ENCODE measurements around the gene DCUN1D1.
A peak's percentile ranks its signal among the peaks of the same experiment; 100 is the strongest.

The DCUN1D1 gene

GRCh38 chr3:182936918-182937285 is 43.4 kb downstream of the DCUN1D1 start:
- in situ Hi-C loops (cut with MboI; ENCODE audit: low sequenced_read_pairs), result no loop called here
- no peaks in the 10 kb centered on the region for H3K27me3 ChIP-seq (ENCODE audit: low read depth)
- no peaks in the 10 kb centered on the region for H3K36me3 ChIP-seq (replicated peaks)
- H3K4me3 ChIP-seq, result no peak overlapping the region
- H3K9me3 ChIP-seq, result no peaks in the 10 kb centered on the region
- peaks cover 13% of the 10 kb centered on the region for H3K4me1 ChIP-seq
- no peak for DNase-seq (ENCODE audit: low spot score in 2 of 2)

GRCh38 chr3:182936239-182936917 is 44.0 kb downstream of the DCUN1D1 start:
- in situ Hi-C loops (cut with MboI; ENCODE audit: low sequenced_read_pairs), result no loop called here
- Histone ChIP-seq H3K36me3 (replicated peaks) (no peaks in the 10 kb centered on the region), H3K9me3 (no peaks in the 10 kb centered on the region), H3K27me3 (ENCODE audit: low read depth) (no peaks in the 10 kb centered on the region), H3K4me3 (no peak overlapping the region), H3K4me1 (peaks cover 13% of the 10 kb centered on the region)
- DNase-seq (ENCODE audit: low spot score in 2 of 2), result no peak

GRCh38 chr3:182935803-182936202 is 44.5 kb downstream of the DCUN1D1 start:
- DNase-seq (ENCODE audit: low spot score in 2 of 2), result no peak
- in situ Hi-C loops (cut with MboI; ENCODE audit: low sequenced_read_pairs), result no loop called here
- Histone ChIP-seq H3K27me3 (ENCODE audit: low read depth) (no peaks in the 10 kb centered on the region), H3K36me3 (replicated peaks) (no peaks in the 10 kb centered on the region), H3K9me3 (no peaks in the 10 kb centered on the region), H3K4me1 (peaks cover 13% of the 10 kb centered on the region), H3K4me3 (no peak overlapping the region)

GRCh38 chr3:182925944-182926337 is 54.4 kb downstream of the DCUN1D1 start:
- no peaks in the 10 kb centered on the region for H3K4me1 ChIP-seq
- DNase-seq (ENCODE audit: low spot score in 2 of 2), result no peak
- no peaks in the 10 kb centered on the region for H3K27me3 ChIP-seq (ENCODE audit: low read depth)
- in situ Hi-C loops (cut with MboI; ENCODE audit: low sequenced_read_pairs), result no loop called here
- no peak overlapping the region for H3K4me3 ChIP-seq
- no peaks in the 10 kb centered on the region for H3K9me3 ChIP-seq
- no peaks in the 10 kb centered on the region; the same call in 1 of the 2 replicates for H3K36me3 ChIP-seq (replicated peaks)

GRCh38 chr3:182925330-182925943 is 54.9 kb downstream of the DCUN1D1 start:
- Histone ChIP-seq H3K4me3 (no peak overlapping the region), H3K36me3 (replicated peaks) (no peaks in the 10 kb centered on the region; the same call in 1 of the 2 replicates), H3K27me3 (ENCODE audit: low read depth) (no peaks in the 10 kb centered on the region), H3K4me1 (peaks cover 2% of the 10 kb centered on the region; the same call in 1 of the 2 replicates), H3K9me3 (no peaks in the 10 kb centered on the region)
- in situ Hi-C loops (cut with MboI; ENCODE audit: low sequenced_read_pairs), result no loop called here
- DNase-seq (ENCODE audit: low spot score in 2 of 2), result no peak

GRCh38 chr3:182921665-182922355 is 58.5 kb downstream of the DCUN1D1 start:
- H3K9me3 ChIP-seq, result no peaks in the 10 kb centered on the region
- no peaks in the 10 kb centered on the region; the same call in 1 of the 2 replicates for H3K36me3 ChIP-seq (replicated peaks)
- in situ Hi-C loops (cut with MboI; ENCODE audit: low sequenced_read_pairs), result no loop called here
- no peak for DNase-seq (ENCODE audit: low spot score in 2 of 2)
- H3K27me3 ChIP-seq (ENCODE audit: low read depth), result no peaks in the 10 kb centered on the region
- no peak overlapping the region for H3K4me3 ChIP-seq
- H3K4me1 ChIP-seq, result peaks cover 8% of the 10 kb centered on the region

- Histone ChIP-seq H3K9me3 (no peaks in the 10 kb centered on the region), H3K27me3 (ENCODE audit: low read depth) (no peaks in the 10 kb centered on the region), H3K4me3 (no peak overlapping the region), H3K4me1 (peaks cover 9% of the 10 kb centered on the region), H3K36me3 (replicated peaks) (no peaks in the 10 kb centered on the region; the same call in 1 of the 2 replicates)
- DNase-seq (ENCODE audit: low spot score in 2 of 2), result peak in 1 of 2 experiments; percentile 43
- in situ Hi-C loops (cut with MboI; ENCODE audit: low sequenced_read_pairs), result no loop called here
Measured at GRCh38 chr3:182920515-182921084, 59.7 kb downstream of the DCUN1D1 start.

GRCh38 chr3:182919866-182920357 is 60.4 kb downstream of the DCUN1D1 start:
- H3K4me1 ChIP-seq, result peaks cover 9% of the 10 kb centered on the region
- no peak overlapping the region for H3K4me3 ChIP-seq
- no peaks in the 10 kb centered on the region; the same call in 1 of the 2 replicates for H3K36me3 ChIP-seq (replicated peaks)
- H3K9me3 ChIP-seq, result no peaks in the 10 kb centered on the region
- in situ Hi-C loops (cut with MboI; ENCODE audit: low sequenced_read_pairs), result no loop called here
- no peak for DNase-seq (ENCODE audit: low spot score in 2 of 2)
- H3K27me3 ChIP-seq (ENCODE audit: low read depth), result no peaks in the 10 kb centered on the region

- Histone ChIP-seq H3K4me3 (no peak overlapping the region), H3K36me3 (replicated peaks) (no peaks in the 10 kb centered on the region), H3K4me1 (peaks cover 9% of the 10 kb centered on the region), H3K9me3 (no peaks in the 10 kb centered on the region), H3K27me3 (ENCODE audit: low read depth) (no peaks in the 10 kb centered on the region)
- no peak for DNase-seq (ENCODE audit: low spot score in 2 of 2)
- in situ Hi-C loops (cut with MboI; ENCODE audit: low sequenced_read_pairs), result no loop called here
Measured at GRCh38 chr3:182917134-182917533, 63.2 kb downstream of the DCUN1D1 start.

- H3K4me1 ChIP-seq, result peaks cover 6% of the 10 kb centered on the region
- DNase-seq (ENCODE audit: low spot score in 2 of 2), result no peak
- no peaks in the 10 kb centered on the region for H3K27me3 ChIP-seq (ENCODE audit: low read depth)
- in situ Hi-C loops (cut with MboI; ENCODE audit: low sequenced_read_pairs), result no loop called here
- no peak overlapping the region for H3K4me3 ChIP-seq
- H3K9me3 ChIP-seq, result no peaks in the 10 kb centered on the region
- no peaks in the 10 kb centered on the region for H3K36me3 ChIP-seq (replicated peaks)
Measured at GRCh38 chr3:182914341-182914740, 66.0 kb downstream of the DCUN1D1 start.

GRCh38 chr3:182913889-182914288 is 66.4 kb downstream of the DCUN1D1 start:
- DNase-seq (ENCODE audit: low spot score in 2 of 2), result no peak
- in situ Hi-C loops (cut with MboI; ENCODE audit: low sequenced_read_pairs), result no loop called here

GRCh38 chr3:182912474-182912873 is 67.9 kb downstream of the DCUN1D1 start:
- DNase-seq (ENCODE audit: low spot score in 2 of 2), result no peak
- Histone ChIP-seq H3K9me3 (no peaks in the 10 kb centered on the region), H3K27me3 (ENCODE audit: low read depth) (no peaks in the 10 kb centered on the region), H3K36me3 (replicated peaks) (no peaks in the 10 kb centered on the region), H3K4me1 (peaks cover 6% of the 10 kb centered on the region), H3K4me3 (no peak overlapping the region)
- in situ Hi-C loops (cut with MboI; ENCODE audit: low sequenced_read_pairs), result no loop called here

More at GRCh38 chr3:182913889-182914288, 66.4 kb downstream of the DCUN1D1 start:
- Histone ChIP-seq H3K4me1 (peaks cover 6% of the 10 kb centered on the region), H3K27me3 (ENCODE audit: low read depth) (no peaks in the 10 kb centered on the region), H3K4me3 (no peak overlapping the region), H3K36me3 (replicated peaks) (no peaks in the 10 kb centered on the region), H3K9me3 (no peaks in the 10 kb centered on the region)

- in situ Hi-C loops (cut with MboI; ENCODE audit: low sequenced_read_pairs), result no loop called here
- DNase-seq (ENCODE audit: low spot score in 2 of 2), result no peak
Measured at GRCh38 chr3:182911782-182912111, 68.6 kb downstream of the DCUN1D1 start.

More at GRCh38 chr3:182911782-182912111, 68.6 kb downstream of the DCUN1D1 start:
- Histone ChIP-seq H3K36me3 (replicated peaks) (no peaks in the 10 kb centered on the region), H3K4me3 (no peak overlapping the region), H3K27me3 (ENCODE audit: low read depth) (no peaks in the 10 kb centered on the region), H3K4me1 (peaks cover under 1% of the 10 kb centered on the region), H3K9me3 (no peaks in the 10 kb centered on the region)
